CD4-positive, alpha-beta T cell treated with Interleukin-12 subunit alpha and Interleukin-12 subunit beta, for 1 hour (primary cell): Measurements from ENCODE around the gene PKNOX1.
"Not testable (repeated sequence)": the region's sequence is repeated elsewhere in the genome, so short reads cannot be mapped to it uniquely, and the experiment has no call there.

Experiments used
- DNase-seq: peaks from one replicate; pipeline ENCODE4 v3.0.0-alpha.2; 2020

The PKNOX1 gene, protein sequence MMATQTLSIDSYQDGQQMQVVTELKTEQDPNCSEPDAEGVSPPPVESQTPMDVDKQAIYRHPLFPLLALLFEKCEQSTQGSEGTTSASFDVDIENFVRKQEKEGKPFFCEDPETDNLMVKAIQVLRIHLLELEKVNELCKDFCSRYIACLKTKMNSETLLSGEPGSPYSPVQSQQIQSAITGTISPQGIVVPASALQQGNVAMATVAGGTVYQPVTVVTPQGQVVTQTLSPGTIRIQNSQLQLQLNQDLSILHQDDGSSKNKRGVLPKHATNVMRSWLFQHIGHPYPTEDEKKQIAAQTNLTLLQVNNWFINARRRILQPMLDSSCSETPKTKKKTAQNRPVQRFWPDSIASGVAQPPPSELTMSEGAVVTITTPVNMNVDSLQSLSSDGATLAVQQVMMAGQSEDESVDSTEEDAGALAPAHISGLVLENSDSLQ

DNA sequence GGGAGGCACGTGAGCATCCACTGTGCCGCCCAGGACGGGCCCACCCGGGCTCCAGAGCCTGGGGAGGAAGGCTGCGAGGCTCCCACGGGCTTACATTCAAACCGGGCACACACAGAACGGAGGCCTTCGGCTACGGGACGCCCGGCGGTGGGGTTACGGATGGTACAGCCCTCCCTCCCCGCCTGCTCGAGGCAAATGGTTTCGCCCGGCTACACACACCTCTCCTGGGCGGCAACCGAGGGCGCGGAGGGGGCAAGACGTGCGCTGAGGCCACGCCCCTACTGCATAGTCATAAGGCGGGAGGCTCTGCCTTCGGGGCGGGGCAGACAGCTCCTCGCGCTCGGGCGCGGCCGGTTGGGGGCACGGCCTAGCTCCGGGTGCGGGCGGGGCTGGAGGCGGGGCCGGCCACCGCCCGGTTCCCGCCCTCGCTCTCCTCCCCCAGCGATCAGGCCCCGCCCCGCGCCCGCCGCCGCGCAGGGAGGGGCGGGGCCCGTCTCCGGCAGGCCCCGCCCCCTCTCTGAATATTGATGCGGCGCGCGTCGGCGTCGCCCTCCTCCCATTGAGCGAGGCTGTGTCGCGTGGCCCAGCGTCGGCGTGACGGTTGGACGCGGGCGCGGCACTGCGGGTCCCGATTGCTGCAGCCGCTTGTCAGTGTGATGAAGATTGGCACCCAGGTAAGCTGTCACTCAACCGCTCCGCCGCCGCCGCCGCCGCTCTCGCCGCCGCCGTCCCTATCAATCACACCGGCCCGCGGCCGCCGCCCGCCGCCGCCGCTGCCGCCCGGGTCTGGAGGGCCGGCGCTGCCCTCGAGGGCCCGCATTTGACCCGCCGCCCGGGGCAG lies at the start of gene PKNOX1:
Gene PKNOX1, plus strand, starts transcription at position 572 of the 841 bp plus-strand sequence. CDS start 29,820 bp downstream, outside the sequence.
- peak; percentile 99 for DNase-seq

DNA sequence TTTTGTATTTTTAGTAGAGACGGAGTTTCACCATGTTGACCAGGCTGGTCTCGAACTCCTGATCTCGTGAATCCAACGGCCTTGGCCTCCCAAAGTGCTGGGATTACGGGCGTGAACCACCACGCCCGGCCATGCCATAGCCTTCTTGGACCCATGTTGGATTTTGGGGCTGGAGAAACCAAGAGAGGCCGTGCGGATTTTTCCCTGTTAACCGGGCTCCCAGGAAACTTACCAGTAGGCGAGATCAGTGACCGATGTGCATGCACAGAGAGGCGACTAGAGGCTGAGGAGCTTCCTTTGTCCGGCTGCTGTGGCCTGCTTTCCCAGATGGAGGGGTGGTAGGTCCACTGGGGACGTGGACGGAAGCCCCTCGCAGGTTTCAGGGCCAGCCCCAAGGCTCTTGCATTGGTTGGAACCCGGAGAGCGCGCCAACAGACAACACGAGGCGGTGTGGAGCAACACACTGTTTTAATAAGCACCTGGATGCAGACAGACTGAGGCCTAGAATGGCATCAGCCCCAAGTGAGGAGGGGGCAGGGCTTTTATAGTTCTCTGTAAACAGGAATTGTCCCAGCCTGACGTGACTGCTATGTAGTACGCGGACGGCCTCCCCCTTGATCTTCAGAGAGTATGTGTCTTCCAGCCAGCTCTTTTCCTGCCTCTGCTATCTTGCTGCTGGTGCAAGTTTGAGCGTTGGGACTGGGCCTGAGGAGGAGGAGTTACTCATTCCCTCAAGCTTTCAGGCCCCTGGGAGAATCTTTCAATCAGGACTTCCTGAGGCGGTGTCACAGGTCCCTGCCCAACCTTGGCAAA lies 49.0 kb upstream of the PKNOX1 start, which contains the start of gene ERVH48-1:
Gene ERVH48-1, minus strand, starts transcription at position 517 of the 813 bp plus-strand sequence. CDS start 6,624 bp downstream, outside the sequence.
- DNase-seq: no peak

DNA sequence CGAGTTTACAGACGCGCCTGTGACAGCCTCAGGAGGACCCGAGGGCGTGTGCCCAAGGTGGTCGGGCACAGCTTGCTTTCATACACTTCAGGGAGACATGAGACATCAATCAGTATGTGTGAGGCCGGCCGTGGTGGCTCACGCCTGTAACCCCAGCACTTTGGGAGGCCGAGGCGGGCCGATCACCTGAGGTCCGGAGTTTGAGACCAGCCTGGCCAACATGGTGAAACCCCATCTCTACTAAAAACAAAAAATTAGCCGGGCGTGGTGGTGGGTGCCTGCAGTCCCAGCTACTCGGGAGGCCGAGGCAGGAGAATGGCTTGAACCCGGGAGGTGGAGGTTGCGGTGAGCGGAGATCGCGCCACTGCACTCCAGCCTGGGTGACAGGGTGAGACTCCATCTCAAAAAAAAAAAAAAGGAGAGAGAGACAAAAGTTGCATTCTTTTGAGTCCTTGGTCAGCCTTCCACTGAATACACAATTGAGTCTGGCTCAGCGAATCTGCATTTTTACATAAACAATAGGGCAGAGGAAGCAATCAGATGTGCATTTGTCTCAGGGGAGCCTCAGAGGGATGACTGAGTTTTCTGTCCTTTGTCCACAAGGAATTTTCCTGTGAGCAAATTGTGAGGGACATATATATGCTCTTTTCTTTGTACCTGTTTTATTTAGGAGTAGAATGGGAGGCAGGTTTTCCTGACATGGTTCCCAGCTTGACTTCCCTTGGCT lies 46.7 kb upstream of the PKNOX1 start:
- not testable (repeated sequence) for DNase-seq

DNA sequence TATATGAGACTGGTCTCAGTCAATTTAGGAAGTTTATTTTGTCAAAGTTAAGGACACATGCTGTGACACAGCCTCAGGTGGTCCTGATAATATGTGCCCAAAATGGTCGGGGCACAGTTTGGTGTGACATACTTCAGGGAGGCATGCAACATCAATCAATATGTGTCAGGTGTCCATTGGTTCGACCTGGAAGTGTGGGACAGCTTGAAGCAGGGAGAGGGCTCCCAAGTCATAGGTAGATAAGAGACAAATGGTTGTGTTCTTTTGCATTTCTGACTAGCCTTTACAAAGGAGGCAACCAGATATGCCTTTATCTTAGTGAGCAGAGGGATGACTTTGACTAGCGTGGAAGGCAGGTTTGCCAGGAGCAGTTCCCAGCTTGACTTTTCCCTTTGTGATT lies 44.4 kb upstream of the PKNOX1 start:
- no peak for DNase-seq

DNA sequence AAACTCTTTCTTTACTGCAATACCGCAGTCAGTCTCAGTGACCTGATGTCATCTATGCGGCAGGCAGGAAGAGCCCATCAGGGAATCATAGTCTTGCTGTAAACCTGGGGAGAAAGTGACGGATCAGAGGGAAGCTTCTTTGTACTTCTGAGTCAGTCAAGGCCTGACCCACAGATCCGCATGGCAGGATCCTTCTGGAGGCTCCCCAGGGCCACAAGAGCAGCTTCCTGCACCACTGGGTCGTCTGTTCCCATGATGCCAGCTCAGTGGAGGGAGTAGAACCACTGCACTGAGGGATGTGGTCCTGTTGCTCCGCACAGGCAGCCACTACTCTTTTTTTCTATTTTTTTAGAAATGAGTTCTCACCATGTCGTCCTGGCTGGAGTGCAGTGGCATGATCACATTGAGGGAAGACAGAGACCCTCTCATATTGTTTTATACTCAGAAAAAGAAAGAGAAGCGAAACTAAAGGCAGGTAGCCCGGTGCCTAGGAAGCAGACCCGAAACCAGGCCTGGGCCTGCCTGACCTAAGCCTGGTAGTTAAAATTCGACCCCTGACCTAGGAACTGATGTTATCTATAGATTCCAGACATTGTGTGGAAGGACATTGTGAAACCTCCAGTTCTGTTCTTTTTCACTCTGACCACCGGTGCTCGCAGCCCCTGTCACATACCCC lies 42.7 kb upstream of the PKNOX1 start:
- DNase-seq: no peak

DNA sequence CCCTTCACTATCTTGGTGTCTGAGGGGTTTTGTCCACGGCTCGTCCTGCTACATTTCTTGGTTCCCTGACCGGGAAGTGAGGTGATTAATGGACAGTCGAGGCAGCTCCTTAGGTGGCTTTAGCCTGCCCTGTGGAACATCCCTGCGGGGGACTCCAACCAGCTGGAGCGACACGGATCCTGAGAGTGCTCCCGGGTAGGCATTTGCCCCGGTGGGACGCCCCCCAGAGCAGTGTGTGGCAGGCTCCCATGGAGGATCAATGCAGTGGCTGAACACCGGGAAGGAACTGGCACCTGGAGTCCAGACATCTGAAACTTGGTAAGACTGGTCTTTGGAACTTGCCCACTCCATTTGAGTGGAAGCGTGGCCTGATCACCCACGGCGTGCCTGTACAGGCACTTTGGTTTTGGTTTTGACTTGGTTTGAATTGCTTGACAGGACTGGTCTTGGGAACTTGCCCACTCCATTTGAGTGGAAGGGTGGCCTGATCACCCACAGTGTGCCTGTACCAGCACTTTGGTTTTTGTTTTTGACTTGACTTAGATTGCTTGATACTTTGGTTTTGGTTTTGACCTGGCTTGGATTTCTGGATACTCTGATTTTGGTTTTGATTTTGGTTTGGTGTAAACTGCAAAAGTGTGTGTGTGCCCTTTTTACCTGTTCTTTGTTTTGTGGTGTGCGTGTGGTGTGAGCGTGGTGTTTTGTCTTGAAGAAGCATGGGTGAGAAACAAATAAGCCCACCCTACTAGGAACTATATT lies 41.8 kb upstream of the PKNOX1 start:
- not testable (repeated sequence) for DNase-seq

DNA sequence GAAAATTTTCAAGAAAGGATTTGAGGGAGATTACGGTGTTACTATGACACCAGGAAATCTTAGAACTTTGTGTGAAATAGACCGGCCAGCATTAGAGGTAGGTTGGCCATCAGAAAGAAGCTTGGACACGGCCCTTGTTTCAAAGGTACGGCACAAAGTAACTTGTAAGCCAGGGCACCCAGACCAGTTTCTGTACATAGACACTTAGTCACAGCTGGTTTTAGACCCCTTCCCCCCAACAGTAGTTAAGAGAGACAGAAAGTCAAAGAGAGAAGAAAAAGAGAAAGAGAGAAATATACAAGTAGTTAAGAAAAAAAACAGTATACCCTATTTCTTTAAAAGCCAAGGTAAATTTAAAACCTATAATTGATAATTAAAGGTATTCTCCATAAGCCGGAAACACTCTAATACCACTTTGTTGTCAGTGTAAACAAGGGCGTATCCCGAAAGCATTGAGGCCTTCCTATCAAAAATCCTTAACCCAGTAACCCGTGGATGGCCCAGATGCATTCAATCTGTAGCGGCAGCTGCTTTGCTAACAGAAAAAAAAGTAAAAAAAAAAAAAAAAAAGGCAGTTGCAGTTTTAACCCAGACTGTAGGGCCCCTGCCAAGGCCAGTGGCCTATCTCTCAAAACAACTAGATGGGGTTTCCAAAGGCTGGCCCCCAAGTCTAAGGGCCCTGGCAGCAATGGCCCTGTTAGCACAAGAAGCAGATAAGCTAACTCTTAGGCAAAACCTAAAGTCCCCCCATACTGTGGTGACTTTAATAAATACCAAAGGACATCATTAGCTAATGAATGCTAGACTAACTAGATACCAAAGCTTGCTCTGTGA lies 41.0 kb upstream of the PKNOX1 start:
- DNase-seq: not testable (repeated sequence)

DNA sequence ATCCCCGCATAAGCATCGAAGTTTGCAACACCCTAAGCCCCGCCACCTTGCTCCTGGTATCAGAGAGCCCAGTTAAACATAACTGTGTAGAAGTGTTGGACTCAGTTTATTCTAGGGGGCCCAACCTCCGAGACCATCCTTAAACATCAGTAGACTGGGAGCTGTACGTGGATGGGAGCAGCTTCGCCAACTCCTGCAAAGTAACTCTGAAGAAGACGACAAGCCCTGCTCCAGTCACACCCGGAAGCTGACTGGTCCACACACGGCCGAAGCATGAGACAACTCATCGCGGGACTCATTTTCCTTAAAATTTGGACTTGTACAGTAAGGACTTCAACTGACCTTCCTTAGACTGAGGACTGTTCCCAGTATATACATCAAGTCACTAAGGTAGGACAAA lies 40.4 kb upstream of the PKNOX1 start:
- DNase-seq: not testable (repeated sequence)

DNA sequence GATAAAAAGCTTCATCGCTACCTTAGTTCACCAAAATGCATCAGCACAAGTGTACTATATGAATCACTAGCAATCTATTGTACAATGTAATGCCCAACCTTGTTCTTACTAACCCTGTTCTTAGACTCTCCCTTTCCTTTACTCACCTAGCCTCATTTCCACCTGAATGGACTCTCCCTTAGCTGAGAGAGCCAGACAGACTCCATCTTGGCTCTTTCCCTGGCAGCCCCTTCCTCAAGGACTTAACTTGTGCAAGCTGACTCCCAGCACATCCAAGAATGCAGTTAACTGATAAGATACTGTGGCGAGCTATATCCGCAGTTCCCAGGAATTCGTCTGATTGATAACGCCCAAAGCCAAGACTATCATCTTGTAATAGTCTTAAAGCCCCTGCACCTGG lies 38.0 kb upstream of the PKNOX1 start:
- DNase-seq: not testable (repeated sequence)

DNA sequence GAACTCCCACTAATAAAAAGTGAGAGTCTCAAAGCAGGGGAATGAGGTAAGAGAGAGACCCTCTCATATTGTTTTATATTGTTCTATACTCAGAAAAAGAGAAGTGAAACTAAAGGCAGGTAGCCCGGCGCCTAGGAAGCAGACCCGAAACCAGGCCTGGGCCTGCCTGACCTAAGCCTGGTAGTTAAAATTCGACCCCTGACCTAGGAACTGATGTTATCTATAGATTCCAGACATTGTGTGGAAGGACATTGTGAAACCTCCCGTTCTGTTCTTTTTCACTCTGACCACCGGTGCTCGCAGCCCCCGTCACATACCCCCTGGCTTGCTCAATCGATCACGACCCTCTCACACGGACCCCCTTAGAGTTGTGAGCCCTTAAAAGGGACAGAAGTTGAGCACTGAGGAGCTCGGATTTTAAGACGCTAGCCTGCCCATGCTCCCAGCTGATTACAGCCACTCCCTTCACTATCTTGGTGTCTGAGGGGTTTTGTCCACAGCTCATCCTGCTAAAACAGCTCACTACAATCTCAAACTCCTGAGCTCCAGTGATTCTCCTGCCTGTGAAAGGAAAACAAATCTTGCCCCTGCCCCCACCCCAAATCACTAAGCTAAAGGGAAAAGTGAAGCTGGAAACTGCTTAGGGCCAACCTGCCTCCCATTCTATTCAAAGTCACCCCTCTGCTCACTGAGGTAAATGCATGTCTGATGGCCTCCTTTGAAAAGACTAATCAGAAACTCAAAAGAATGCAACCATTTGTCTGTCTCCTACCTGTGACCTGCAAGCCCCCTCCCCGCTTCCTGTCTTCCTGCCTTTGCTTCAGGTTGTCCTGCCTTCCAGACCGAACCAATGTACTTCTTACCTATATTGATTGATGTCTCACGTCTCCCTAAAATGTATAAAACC lies 37.1 kb upstream of the PKNOX1 start:
- DNase-seq: not testable (repeated sequence)

DNA sequence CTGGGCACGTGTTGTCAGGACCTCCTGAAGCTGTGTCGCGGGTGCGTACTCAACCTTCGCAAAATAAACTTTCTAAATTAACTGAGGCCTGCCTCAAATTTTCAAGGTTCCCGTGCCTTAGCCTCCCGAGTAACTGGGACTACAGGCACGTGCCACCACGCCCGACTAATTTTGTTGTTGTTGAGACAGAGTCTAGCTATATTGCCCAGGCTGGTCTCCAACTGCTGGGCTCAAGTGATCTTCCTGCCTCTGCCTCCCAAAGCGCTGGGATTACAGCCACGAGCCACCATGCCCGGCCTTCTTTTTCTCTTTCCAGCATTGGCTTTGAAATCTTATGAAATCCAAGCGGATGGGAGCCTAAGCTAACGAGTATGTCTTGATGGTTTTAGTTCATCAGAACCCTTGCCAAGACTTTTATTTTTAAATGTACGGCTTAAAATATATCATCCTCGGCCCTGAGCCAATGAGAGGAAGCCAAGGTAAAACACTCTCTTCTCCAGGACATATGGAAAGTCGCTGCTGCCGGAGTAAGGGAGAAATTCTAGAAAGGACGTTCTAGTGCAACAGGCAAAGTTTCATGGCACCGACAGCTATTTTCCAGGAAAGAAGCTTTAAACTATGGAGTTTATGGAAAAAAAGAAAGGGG lies 36.3 kb upstream of the PKNOX1 start:
- no peak for DNase-seq

DNA sequence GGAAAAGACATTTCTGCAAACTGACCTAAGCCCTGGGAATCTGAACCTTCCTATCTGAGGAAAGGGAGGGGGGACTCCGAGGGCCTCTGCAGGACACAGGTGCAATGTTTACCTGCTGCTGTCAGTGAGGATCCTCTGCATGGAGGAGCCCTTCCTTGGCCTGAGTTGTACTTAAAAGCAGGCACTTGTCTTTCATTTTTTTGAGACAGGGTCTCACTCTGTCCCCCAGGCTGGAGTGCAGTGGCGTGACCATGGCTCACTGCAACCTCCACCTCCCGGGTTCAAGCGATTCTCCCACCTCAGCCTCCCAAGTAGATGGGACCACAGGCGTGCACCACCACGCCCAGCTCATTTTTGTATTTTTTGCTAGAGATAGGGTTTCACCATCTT lies 35.8 kb upstream of the PKNOX1 start:
- not testable (repeated sequence) for DNase-seq

DNA sequence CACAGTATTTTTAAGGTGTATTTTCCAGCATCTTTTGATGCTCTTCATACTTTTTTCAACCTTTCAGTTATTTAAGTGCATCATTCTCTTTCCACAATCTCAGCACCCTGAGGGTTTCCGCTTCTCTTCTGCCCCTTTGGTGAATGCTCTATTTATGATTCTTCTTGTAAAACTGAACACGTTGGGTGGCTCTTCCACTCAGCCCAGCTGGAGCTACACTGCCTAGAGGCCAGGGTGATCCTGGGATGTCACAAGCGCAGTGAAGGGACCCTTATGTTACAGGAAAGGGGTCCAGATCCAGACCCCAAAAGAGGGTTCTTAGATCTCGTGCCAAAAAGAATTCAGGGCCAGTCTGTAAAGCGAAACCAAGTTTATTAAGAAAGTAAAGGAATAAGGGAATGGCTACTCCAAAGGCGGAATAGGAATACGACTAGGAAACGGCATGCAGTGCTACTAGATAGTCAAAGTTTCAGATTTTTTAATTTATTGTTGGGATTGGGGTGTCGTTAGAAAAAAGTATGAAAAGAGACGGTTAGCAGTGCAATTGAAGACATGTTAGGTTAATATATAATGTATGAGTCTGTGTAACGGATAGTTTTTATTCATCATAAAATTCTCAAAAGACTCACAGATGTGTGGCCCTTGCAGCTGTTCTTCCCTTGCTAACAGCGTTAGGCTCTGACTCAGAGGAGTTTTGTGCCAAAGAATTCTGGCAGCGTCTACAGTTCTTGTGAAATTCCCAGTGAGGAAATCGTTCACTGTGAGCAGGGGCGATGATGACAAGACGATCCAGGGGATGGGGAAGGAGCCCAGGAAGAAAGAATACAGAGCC lies 34.6 kb upstream of the PKNOX1 start:
- no peak for DNase-seq

DNA sequence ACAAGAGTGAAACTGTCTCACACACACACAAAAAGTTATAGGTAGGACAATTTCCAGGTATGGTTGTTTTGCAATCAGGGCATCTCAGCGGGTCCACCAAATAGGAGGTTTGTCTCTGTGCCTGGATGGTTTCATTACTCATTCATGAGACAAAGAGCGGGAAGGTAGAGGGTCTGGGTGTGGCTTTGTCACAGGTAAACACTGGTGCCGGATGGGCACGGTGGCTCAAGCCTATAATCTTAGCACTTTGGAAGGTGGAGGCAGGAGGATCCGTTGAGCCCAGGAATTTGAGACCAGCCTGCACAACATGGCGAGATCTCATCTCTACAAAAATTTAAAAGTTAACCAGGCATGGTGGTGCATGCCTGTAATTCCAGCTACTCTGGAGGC lies 32.7 kb upstream of the PKNOX1 start:
- DNase-seq: no peak

DNA sequence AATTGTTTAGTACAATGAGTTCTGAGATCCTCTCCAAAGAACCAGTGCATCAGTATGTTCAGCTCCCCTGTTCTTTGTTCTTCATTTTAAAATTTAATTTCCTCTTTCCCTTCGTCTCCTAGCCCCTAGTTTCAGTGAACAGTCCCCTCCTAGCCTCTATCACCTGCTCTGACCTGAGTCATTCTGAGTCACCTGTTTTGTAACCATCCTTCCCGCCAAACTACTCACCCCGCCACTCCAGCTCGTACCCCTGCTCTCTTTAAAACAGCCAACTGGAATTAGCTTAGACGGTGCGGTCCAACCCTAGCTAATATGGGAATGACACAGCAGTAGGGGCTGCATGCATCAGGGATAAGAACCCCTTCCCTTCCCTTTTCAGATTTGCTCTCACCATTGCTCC lies 32.1 kb upstream of the PKNOX1 start:
- DNase-seq: no peak

DNA sequence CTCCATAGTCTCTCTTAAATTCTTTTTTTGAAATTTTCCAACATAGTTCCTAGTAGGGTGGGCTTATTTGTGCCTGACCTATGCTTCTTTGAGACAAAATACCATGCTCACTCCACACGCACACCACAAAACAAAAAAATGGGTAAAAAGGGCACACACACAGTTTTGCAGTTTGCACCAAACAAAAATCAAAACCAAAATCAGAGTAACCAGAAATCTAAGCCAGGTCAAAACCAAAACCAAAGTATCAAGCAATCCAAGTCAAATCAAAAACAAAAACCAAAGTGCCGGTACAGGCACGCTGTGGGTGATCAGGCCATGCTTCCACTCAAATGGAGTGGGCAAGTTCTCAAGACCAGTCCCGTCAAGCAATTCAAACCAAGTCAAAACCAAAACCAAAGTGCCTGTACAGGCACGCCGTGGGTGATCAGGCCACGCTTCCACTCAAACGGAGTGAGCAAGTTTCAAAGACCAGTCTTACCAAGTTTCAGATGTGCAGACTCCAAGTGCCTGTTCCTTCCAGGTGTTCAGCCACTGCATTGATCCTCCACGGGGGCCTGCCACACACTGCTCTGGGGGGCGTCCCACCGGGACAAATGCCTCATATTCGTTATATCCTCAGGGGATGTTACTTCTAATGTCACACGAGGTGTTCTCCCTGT lies 25.1 kb upstream of the PKNOX1 start:
- DNase-seq: peak; percentile 7

DNA sequence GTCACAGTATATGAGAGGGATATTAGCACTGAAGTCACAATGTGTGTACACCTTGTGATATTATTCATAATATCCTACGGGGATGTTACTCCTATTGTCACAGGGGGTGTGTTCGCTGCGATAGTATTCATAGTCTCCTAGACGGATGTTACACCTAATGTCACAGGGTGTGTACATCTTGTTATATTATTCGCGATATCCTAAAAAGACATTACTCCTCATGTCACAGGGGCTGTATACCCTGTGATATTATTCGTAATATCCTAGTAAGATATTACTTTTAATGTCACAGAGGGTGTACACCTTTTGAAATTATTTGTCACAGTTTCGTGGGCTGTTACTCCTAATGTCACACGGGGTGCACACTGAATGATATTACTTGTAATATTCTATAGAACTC lies 23.2 kb upstream of the PKNOX1 start:
- DNase-seq: not testable (repeated sequence)
